Liver (tissue), 9 donors: Measurements from ENCODE around the gene CHST6. TPM values are rescaled to one million over a fixed set of nuclear protein-coding genes. Genes with fewer than 3 reads are reported as not detected.

Experiments used
- DNase-seq: peaks from one replicate; pipeline ENCODE4 v3.0.0-alpha.2; 2017; ENCODE audit warnings: low spot score
- H3K27ac ChIP-seq, 2 donors: one replicate each; pipeline ENCODE4 v1.7.0; 2013; ENCODE audit warnings: inconsistent platforms in 2 of 2, low read length in 2 of 2, control low read depth in 1 of 2, low read depth in 1 of 2, mild to moderate bottlenecking in 1 of 2
- H3K27me3 ChIP-seq, 4 donors: one replicate each; pipeline versions ENCODE4 v1.6.1 to v1.7.0; 2013; ENCODE audit warnings: low read length in 3 of 4, inconsistent platforms in 1 of 4, mild to moderate bottlenecking in 1 of 4, moderate library complexity in 1 of 4; ENCODE audit not compliant: control insufficient read depth in 4 of 4, insufficient read depth in 4 of 4
- H3K36me3 ChIP-seq, 4 donors: one replicate each; pipeline versions ENCODE4 v1.6.1 to v1.7.0; 2013; ENCODE audit warnings: low read length in 3 of 4, mild to moderate bottlenecking in 3 of 4, low read depth in 1 of 4, moderate library complexity in 1 of 4; ENCODE audit not compliant: control insufficient read depth in 4 of 4, insufficient read depth in 3 of 4
- H3K4me1 ChIP-seq, 4 donors: one replicate each; pipeline versions ENCODE4 v1.6.1 to v1.7.0; 2013; ENCODE audit warnings: low read length in 3 of 4, mild to moderate bottlenecking in 3 of 4, moderate library complexity in 1 of 4; ENCODE audit not compliant: control insufficient read depth in 4 of 4, insufficient read depth in 4 of 4
- H3K4me3 ChIP-seq, 3 donors: one replicate each; pipeline versions ENCODE4 v1.6.1 to v1.7.0; 2013; ENCODE audit warnings: low read length in 3 of 3, control low read depth in 1 of 3, low read depth in 1 of 3, mild to moderate bottlenecking in 1 of 3
- H3K9ac ChIP-seq, 2 donors: one replicate each; pipeline ENCODE4 v1.7.0; 2013; ENCODE audit warnings: low read length in 2 of 2, mild to moderate bottlenecking in 2 of 2, moderate library complexity in 2 of 2, control low read depth in 1 of 2, low read depth in 1 of 2
- H3K9me3 ChIP-seq, 4 donors: one replicate each; pipeline versions ENCODE4 v1.6.1 to v1.7.0; 2013; ENCODE audit warnings: low read length in 3 of 4; ENCODE audit not compliant: control insufficient read depth in 4 of 4
- CTCF ChIP-seq: fragments of 150-350 bp; IDR thresholded peaks from 2 replicates; pipeline ENCODE4 v1.5.1; 2017; ENCODE audit warnings: improper control_type of control experiment, low read depth, low read length; ENCODE audit not compliant: missing input control
- EGR1 ChIP-seq, 2 donors: IDR thresholded peaks; 2 replicates each; pipeline ENCODE4 v1.6.1; 2016 to 2018; ENCODE audit warnings: antibody characterized with exemption in 2 of 2, low read depth in 2 of 2
- FOXA1 ChIP-seq: IDR thresholded peaks from 2 replicates; pipeline ENCODE4 v1.6.1; 2016; ENCODE audit warnings: antibody characterized with exemption
- FOXA2 ChIP-seq: IDR thresholded peaks from 2 replicates; pipeline ENCODE4 v1.6.1; 2016; ENCODE audit warnings: antibody characterized with exemption
- GABPA ChIP-seq, 2 donors: IDR thresholded peaks in 1 of 2; conservative IDR thresholded peaks in 1 of 2; 2 replicates each; pipeline ENCODE4 v1.6.1; 2016; ENCODE audit warnings: antibody characterized with exemption in 2 of 2, mild to moderate bottlenecking in 1 of 2, moderate library complexity in 1 of 2
- HNF4A ChIP-seq, 2 donors: conservative IDR thresholded peaks; 2 replicates each; pipeline ENCODE4 v1.6.1; 2016; ENCODE audit warnings: antibody characterized with exemption in 2 of 2, mild to moderate bottlenecking in 2 of 2
- HNF4G ChIP-seq: IDR thresholded peaks from 2 replicates; pipeline ENCODE4 v1.6.1; 2016; ENCODE audit warnings: antibody characterized with exemption
- JUND ChIP-seq, 2 donors: IDR thresholded peaks; 2 replicates each; pipeline ENCODE4 v1.6.1; 2016; ENCODE audit warnings: antibody characterized with exemption in 2 of 2
- MAX ChIP-seq: IDR thresholded peaks from 2 replicates; pipeline ENCODE4 v1.6.1; 2016; ENCODE audit warnings: antibody characterized with exemption
- NR2F2 ChIP-seq: IDR thresholded peaks from 2 replicates; pipeline ENCODE4 v1.6.1; 2016; ENCODE audit warnings: antibody characterized with exemption
- REST ChIP-seq: IDR thresholded peaks from 2 replicates; pipeline ENCODE4 v1.6.1; 2016; ENCODE audit warnings: antibody characterized with exemption, mild to moderate bottlenecking
- RXRA ChIP-seq, 2 donors: IDR thresholded peaks; 2 replicates each; pipeline ENCODE4 v1.6.1; 2017 to 2018; ENCODE audit warnings: antibody characterized with exemption in 2 of 2, mild to moderate bottlenecking in 1 of 2
- SP1 ChIP-seq: IDR thresholded peaks from 2 replicates; pipeline ENCODE4 v1.6.1; 2018; ENCODE audit warnings: antibody characterized with exemption, mild to moderate bottlenecking
- TAF1 ChIP-seq: conservative IDR thresholded peaks from 2 replicates; pipeline ENCODE4 v1.6.1; 2016; ENCODE audit warnings: antibody characterized with exemption, mild to moderate bottlenecking
- YY1 ChIP-seq: IDR thresholded peaks from 2 replicates; pipeline ENCODE4 v1.6.1; 2016; ENCODE audit warnings: antibody characterized with exemption, mild to moderate bottlenecking
- WGBS: extraction: QIAGEN DNeasy Blood & Tissue Kit; methylation state at CpG from one replicate; pipeline ENCODE4 v1.1.7; 2013; 5-methylcytosine and 5-hydroxymethylcytosine counted together
- polyA plus RNA-seq, 2 donors: library from polyadenylated mRNA; stranded (reverse) in 1 of 2; unstranded in 1 of 2; fragments of 200-250 nt in 1 of 2; fragments of >200 nt in 1 of 2; fragmentation: Nextera tagmentation in 1 of 2; extraction: Ambion mirVana in 1 of 2; gene quantifications; one replicate each; pipeline versions ENCODE4 v1.2.1 to v1.2.3, GENCODE V29; 2013 to 2015
- total RNA-seq, 2 donors: library from RNA; depleted of rRNA; stranded (reverse); fragments of >200 nt; gene quantifications; one replicate each; pipeline ENCODE4 v1.2.3, GENCODE V29; 2014
- TF ChIP-seq, protein P1 (sequence below): IDR thresholded peaks from 2 replicates; pipeline ENCODE4 v1.6.1; 2016; ENCODE audit warnings: antibody characterized with exemption
- TF ChIP-seq, protein P2 (sequence below): IDR thresholded peaks from 2 replicates; pipeline ENCODE4 v1.6.1; 2016; ENCODE audit warnings: antibody characterized with exemption
- donor health status: healthy.
- donor health status: healthy.
- donor health status: healthy.
- donor health status: healthy.
- donor health status: healthy.

CHST6 gene
- total and polyA plus RNA-seq, 4 donors, result under 0.01 to 0.17 TPM; not detected in 2

GRCh38 chr16:75535901-75536300 lies 40.7 kb upstream of the CHST6 start, which contains the start of gene CHST5:
CHST5 (minus strand) TSS chr16:75536108; CDS start chr16:75530384, 5,724 bp downstream.
- no peaks in the 10 kb centered on the region for H3K36me3 ChIP-seq
- H3K27me3 ChIP-seq, result no peaks in the 10 kb centered on the region
- no peak within 1 kb of the TSS for H3K4me3 ChIP-seq
- no peak for TF ChIP-seq GABPA (IDR thresholded peaks at IDR 0.05 in 1 of 2, conservative IDR thresholded peaks at IDR 0.05 in 1 of 2)
- TF ChIP-seq SP1, result no peak
- TF ChIP-seq JUND (IDR thresholded peaks at IDR 0.05), result no peak
- TF ChIP-seq RXRA (IDR thresholded peaks at IDR 0.05), result no peak
- no peak for TF ChIP-seq HNF4A (conservative IDR thresholded peaks at IDR 0.05)
- TF ChIP-seq, protein P1, sequence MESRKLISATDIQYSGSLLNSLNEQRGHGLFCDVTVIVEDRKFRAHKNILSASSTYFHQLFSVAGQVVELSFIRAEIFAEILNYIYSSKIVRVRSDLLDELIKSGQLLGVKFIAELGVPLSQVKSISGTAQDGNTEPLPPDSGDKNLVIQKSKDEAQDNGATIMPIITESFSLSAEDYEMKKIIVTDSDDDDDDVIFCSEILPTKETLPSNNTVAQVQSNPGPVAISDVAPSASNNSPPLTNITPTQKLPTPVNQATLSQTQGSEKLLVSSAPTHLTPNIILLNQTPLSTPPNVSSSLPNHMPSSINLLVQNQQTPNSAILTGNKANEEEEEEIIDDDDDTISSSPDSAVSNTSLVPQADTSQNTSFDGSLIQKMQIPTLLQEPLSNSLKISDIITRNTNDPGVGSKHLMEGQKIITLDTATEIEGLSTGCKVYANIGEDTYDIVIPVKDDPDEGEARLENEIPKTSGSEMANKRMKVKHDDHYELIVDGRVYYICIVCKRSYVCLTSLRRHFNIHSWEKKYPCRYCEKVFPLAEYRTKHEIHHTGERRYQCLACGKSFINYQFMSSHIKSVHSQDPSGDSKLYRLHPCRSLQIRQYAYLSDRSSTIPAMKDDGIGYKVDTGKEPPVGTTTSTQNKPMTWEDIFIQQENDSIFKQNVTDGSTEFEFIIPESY, result no peak
- TF ChIP-seq NR2F2, result no peak
- TF ChIP-seq TAF1, result no peak
- TF ChIP-seq HNF4G, result no peak
- TF ChIP-seq FOXA1, result no peak
- 84% methylated on average over 7 of the region's 7 CpGs for WGBS
- no peaks in the 10 kb centered on the region for H3K9me3 ChIP-seq
- no peak within 1 kb of the TSS for H3K27ac ChIP-seq
- peaks cover 0 to 2% (median 0%) of the 10 kb centered on the region in 4 donors for H3K4me1 ChIP-seq
- no peak for DNase-seq
- no peak within 1 kb of the TSS for H3K9ac ChIP-seq

DNA sequence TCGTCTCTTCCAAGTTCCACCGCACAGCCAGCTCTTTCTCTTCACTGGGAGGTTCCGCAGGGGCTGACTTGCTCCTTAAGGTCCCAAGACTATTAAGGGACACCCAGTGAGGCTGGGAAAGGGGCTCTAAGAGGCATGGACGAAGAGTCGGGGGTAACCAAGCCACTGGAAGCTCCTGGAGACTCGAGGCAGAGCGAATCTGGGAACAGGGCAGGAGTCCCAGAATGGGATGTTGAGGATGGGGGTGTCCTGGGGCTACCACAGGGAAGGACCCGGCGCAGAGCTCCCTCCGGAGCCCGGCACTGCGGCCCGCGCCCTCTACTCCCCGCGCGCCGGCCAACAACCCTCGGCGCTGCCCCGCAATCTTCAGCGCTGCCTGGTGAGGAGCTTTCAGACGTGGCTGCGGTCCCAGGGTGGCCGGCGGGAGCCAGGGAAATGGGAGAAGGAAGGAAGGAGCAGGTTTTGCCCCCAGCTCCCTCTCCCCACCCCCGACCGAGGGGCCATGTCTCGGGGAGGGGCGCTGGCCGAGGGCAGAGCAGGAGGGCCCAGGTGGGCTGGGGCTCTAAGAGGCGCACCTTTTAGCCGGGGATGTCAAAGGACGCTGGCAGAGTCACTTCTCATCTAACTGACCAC lies 40.1 kb upstream of the CHST6 start:
- Histone ChIP-seq H3K9me3 (no peaks in the 10 kb centered on the region), H3K4me1 (peaks cover 0 to 2% (median 0%) of the 10 kb centered on the region in 4 donors), H3K27ac (no peak overlapping the region), H3K27me3 (no peaks in the 10 kb centered on the region), H3K4me3 (no peak overlapping the region), H3K36me3 (no peaks in the 10 kb centered on the region), H3K9ac (no peak overlapping the region)
- no peak for TF ChIP-seq FOXA2
- TF ChIP-seq HNF4A (conservative IDR thresholded peaks at IDR 0.05), result no peak
- TF ChIP-seq, protein P1, result no peak
- TF ChIP-seq MAX, result no peak
- TF ChIP-seq JUND (IDR thresholded peaks at IDR 0.05), result no peak
- TF ChIP-seq HNF4G, result no peak
- TF ChIP-seq REST, result no peak
- TF ChIP-seq TAF1, result no peak
- TF ChIP-seq YY1, result no peak
- no peak for TF ChIP-seq CTCF
- no peak for TF ChIP-seq FOXA1
- TF ChIP-seq, protein P2, sequence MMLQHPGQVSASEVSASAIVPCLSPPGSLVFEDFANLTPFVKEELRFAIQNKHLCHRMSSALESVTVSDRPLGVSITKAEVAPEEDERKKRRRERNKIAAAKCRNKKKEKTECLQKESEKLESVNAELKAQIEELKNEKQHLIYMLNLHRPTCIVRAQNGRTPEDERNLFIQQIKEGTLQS, result no peak
- TF ChIP-seq SP1, result no peak
- TF ChIP-seq EGR1 (IDR thresholded peaks at IDR 0.05; ENCODE audit: low read depth in 2 of 2), result no peak
- DNase-seq, result no peak
- 67% methylated on average over 34 of the region's 34 CpGs for WGBS
